OCI-LY7 (cell line): ENCODE results near the gene MAGI1. TPM values are rescaled to one million over a fixed set of nuclear protein-coding genes. Genes with fewer than 3 reads are reported as not detected.

ENCODE experiments used
- BruUV-seq: library from RNA; stranded (reverse); fragments of 400-500 nt; replicated peaks from 2 replicates; lab custom pipeline; 2021; lab: Mats Ljungman, UMichigan
- CTCF ChIA-PET: fragments of 300-600 bp; sonication (Branson Sonifier 250); formaldehyde crosslinking; loops from one replicate; lab custom pipeline; 2022; ENCODE audit warnings: antibody characterized with exemption; ENCODE audit not compliant: unreplicated experiment; lab: Charles Lee
- POLR2A ChIA-PET: fragments of 300-600 bp; sonication (Branson Sonifier 250); formaldehyde crosslinking; loops from one replicate; lab custom pipeline; 2022; ENCODE audit warnings: antibody characterized with exemption; lab: Charles Lee
- DNase-seq: peaks from one replicate; pipeline ENCODE4 v3.0.0-alpha.2; 2015; ENCODE audit warnings: low spot score
- H2AFZ ChIP-seq: fragments of 200-600 bp; sonication (generic), shearing (Covaris generic); 2 replicates; pipeline ENCODE4 v1.6.1; 2014; ENCODE audit warnings: mild to moderate bottlenecking, antibody characterized with exemption, low read length, moderate library complexity
- H3K27ac ChIP-seq: fragments of 200-600 bp; sonication (generic); 2 replicates; pipeline ENCODE4 v1.5.1; 2014; ENCODE audit warnings: mixed run types, low read depth, mild to moderate bottlenecking, moderate library complexity, low read length, inconsistent platforms; ENCODE audit not compliant: poor library complexity, severe bottlenecking
- H3K36me3 ChIP-seq: fragments of 200-600 bp; sonication (generic); 2 replicates; pipeline ENCODE4 v1.6.1; 2014; ENCODE audit warnings: mild to moderate bottlenecking, antibody characterized with exemption, low read length, moderate library complexity, mixed read lengths; ENCODE audit not compliant: insufficient read depth
- H3K4me1 ChIP-seq: fragments of 200-600 bp; sonication (generic); 2 replicates; pipeline ENCODE4 v1.5.1; 2014; ENCODE audit warnings: mild to moderate bottlenecking, low read length; ENCODE audit not compliant: insufficient read depth, poor library complexity, severe bottlenecking
- H3K4me2 ChIP-seq: fragments of 200-600 bp; sonication (generic); 2 replicates; pipeline ENCODE4 v1.6.1; 2014; ENCODE audit warnings: mild to moderate bottlenecking, low read length
- H3K4me3 ChIP-seq: fragments of 200-600 bp; sonication (generic); 2 replicates; pipeline ENCODE4 v1.5.1; 2014; ENCODE audit warnings: mild to moderate bottlenecking, low read depth, low read length; ENCODE audit not compliant: poor library complexity, severe bottlenecking
- H3K79me2 ChIP-seq: fragments of 200-600 bp; sonication (generic); 2 replicates; pipeline ENCODE4 v1.6.1; 2016; ENCODE audit warnings: low read depth, mild to moderate bottlenecking, low read length, moderate library complexity, mixed read lengths; ENCODE audit not compliant: insufficient read depth
- H3K9me2 ChIP-seq: fragments of 200-600 bp; sonication (generic); 2 replicates; pipeline ENCODE4 v1.6.1; 2016; ENCODE audit warnings: mild to moderate bottlenecking, low read length, mixed read lengths; ENCODE audit not compliant: insufficient read depth
- H3K9me3 ChIP-seq: fragments of 200-600 bp; sonication (generic); 2 replicates; pipeline ENCODE4 v1.6.1; 2014; ENCODE audit warnings: mild to moderate bottlenecking, mixed run types, low read length, mixed read lengths
- H4K20me1 ChIP-seq: fragments of 200-600 bp; sonication (generic); 2 replicates; pipeline ENCODE4 v1.6.1; 2014; ENCODE audit warnings: mild to moderate bottlenecking, antibody characterized with exemption, low read length, moderate library complexity, mixed read lengths; ENCODE audit not compliant: insufficient read depth
- EZH2phosphoT487 ChIP-seq: fragments of 200-600 bp; sonication (generic); IDR thresholded peaks from 2 replicates; pipeline ENCODE4 v1.6.1; 2018; ENCODE audit warnings: low read depth, borderline replicate concordance, mild to moderate bottlenecking, mixed run types, antibody characterized with exemption, low read length, moderate library complexity, mixed read lengths
- intact Hi-C: fragments of 100-400 bp; cut with micrococcal nuclease; formaldehyde crosslinking; loops from one replicate; pipeline ENCODE4 v1.10.0; 2022; ENCODE audit not compliant: unreplicated experiment
- total RNA-seq, 2 experiments: library from RNA; depleted of rRNA in 1 of 2; stranded (reverse); fragments of >200 nt in 1 of 2; shearing (Covaris generic) in 1 of 2; gene quantifications; 2 replicates each; pipeline ENCODE4 v1.2.3, GENCODE V29; 2014 to 2022
- TF ChIP-seq, protein P1 (sequence below): fragments of 200-600 bp; sonication (generic); conservative IDR thresholded peaks from 2 replicates; pipeline ENCODE4 v1.5.1; 2014; ENCODE audit warnings: mild to moderate bottlenecking, antibody characterized with exemption, low read length, moderate library complexity, mixed read lengths

The MAGI1 gene
- total RNA-seq, 2 experiments from 2014 or later, result 0.63 to 2.5 TPM

DNA sequence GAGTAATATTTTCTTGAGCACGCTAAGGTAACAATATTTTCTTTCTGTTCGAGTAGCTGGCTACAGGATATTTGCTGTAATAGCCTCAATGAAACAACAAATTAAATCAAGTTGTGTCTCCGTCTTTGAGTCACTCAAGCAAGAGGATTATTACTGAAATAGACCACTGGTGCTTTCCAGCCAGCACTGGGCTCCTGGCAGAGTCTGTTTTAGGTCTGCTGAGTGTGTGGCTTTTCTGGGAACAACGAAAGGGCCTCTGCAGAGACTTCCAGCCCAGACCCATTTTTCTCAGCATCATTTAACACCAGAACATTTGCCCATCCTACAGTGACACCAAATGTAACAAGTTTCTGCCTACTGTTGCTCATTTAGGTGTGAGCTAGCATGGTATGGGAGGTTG lies 652.9 kb downstream of the MAGI1 start:
- H3K79me2 ChIP-seq, result no peaks in the 10 kb centered on the region
- H3K27ac ChIP-seq, result no peak overlapping the region
- H3K9me2 ChIP-seq, result no peaks in the 10 kb centered on the region; the same call in 1 of the 2 replicates
- no peaks in the 10 kb centered on the region for H3K9me3 ChIP-seq
- H3K4me3 ChIP-seq, result no peak overlapping the region
- DNase-seq, result no peak
- no TSS peak for BruUV-seq
- POLR2A ChIA-PET, result interaction anchor here (0.6 kb wide), 1 partner anchor 1357 kb away, joined by 3 read pairs; no protein-coding TSS in a partner anchor
- no peaks in the 10 kb centered on the region for H4K20me1 ChIP-seq
- no peaks in the 10 kb centered on the region for H3K36me3 ChIP-seq
- CTCF ChIA-PET, result no interaction called here
- no peaks in the 10 kb centered on the region for H3K4me1 ChIP-seq
- H3K4me2 ChIP-seq, result no peak overlapping the region
- no peak for TF ChIP-seq EZH2phosphoT487
- TF ChIP-seq, protein P1, sequence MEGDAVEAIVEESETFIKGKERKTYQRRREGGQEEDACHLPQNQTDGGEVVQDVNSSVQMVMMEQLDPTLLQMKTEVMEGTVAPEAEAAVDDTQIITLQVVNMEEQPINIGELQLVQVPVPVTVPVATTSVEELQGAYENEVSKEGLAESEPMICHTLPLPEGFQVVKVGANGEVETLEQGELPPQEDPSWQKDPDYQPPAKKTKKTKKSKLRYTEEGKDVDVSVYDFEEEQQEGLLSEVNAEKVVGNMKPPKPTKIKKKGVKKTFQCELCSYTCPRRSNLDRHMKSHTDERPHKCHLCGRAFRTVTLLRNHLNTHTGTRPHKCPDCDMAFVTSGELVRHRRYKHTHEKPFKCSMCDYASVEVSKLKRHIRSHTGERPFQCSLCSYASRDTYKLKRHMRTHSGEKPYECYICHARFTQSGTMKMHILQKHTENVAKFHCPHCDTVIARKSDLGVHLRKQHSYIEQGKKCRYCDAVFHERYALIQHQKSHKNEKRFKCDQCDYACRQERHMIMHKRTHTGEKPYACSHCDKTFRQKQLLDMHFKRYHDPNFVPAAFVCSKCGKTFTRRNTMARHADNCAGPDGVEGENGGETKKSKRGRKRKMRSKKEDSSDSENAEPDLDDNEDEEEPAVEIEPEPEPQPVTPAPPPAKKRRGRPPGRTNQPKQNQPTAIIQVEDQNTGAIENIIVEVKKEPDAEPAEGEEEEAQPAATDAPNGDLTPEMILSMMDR, result no peak
- H2AFZ ChIP-seq, result no peak overlapping the region
- intact Hi-C loops, result no loop called here

DNA sequence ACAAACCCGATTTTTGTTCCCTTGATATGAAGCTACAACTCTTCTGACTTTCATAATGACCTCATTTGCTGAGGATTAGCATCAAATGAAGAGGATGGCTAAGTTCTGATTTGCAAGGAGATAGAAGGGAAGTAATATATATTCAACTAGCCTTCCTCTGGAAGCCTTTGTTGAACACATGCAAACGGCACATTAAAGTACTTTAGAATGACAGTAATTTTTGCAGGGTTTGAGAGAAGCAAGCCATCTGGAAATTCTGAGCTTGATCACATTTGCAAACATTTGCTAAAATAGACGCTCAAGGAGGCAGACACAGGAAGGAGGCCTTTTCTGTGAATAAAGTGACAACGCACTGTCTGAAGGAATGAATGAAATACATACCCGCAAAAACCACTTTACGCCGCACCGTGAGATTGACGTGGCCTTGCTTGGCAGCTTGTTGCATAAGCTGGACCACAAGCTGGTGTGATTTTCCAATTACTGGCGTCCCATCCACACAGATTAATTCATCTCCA lies 657.2 kb downstream of the MAGI1 start:
- TF ChIP-seq, protein P1, result no peak
- no peak for TF ChIP-seq EZH2phosphoT487
- Histone ChIP-seq H3K36me3 (no peaks in the 10 kb centered on the region), H3K4me3 (no peak overlapping the region), H3K79me2 (no peaks in the 10 kb centered on the region), H2AFZ (no peak overlapping the region), H4K20me1 (no peaks in the 10 kb centered on the region), H3K9me3 (no peaks in the 10 kb centered on the region), H3K27ac (no peak overlapping the region), H3K4me2 (no peak overlapping the region), H3K4me1 (no peaks in the 10 kb centered on the region), H3K9me2 (no peaks in the 10 kb centered on the region; the same call in 1 of the 2 replicates)
- CTCF ChIA-PET, result no interaction called here
- POLR2A ChIA-PET, result no interaction called here
- no peak for DNase-seq
- intact Hi-C loops, result no loop called here
- BruUV-seq, result no TSS peak

DNA sequence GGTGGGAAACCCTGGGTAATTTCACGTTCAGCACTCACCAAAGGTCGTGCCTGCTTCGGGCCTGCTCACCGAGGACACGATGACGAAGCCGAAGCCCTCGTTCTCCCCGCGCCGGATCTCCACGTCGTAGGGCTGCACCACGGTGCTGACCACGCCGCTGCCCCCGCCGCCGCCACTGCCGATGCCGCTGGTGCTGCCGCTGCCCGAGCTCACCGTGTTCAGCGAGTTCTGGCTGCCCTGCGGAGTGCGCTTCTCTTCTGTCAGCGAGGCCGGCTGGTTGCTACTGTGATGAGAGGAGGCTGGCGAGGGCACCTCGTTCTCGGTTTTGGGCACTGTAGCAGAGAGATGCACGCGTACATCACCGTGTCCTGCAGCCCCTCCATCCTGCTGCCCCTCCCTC lies 659.5 kb downstream of the MAGI1 start:
- Histone ChIP-seq H3K4me3 (no peak overlapping the region), H3K79me2 (no peaks in the 10 kb centered on the region), H3K36me3 (no peaks in the 10 kb centered on the region), H3K27ac (no peak overlapping the region), H2AFZ (no peak overlapping the region), H3K9me2 (no peaks in the 10 kb centered on the region), H3K4me2 (no peak overlapping the region), H4K20me1 (no peaks in the 10 kb centered on the region), H3K9me3 (no peaks in the 10 kb centered on the region), H3K4me1 (no peaks in the 10 kb centered on the region)
- TF ChIP-seq EZH2phosphoT487, result no peak
- DNase-seq, result no peak
- intact Hi-C loops, result no loop called here
- POLR2A ChIA-PET, result no interaction called here
- CTCF ChIA-PET, result no interaction called here
- BruUV-seq, result no TSS peak
